Hippocampal formation (tissue), 2 donors: Measurements from ENCODE around the gene SPTY2D1.
A peak's percentile ranks its signal among the peaks of the same experiment; 100 is the strongest.
"Not testable (repeated sequence)": the region's sequence is repeated elsewhere in the genome, so short reads cannot be mapped to it uniquely, and the experiment has no call there.

Experiments
- DNase-seq, 2 donors: peaks; one replicate each; lab custom pipeline; 2025; lab: John Stamatoyannopoulos, UW

Gene SPTY2D1

GRCh38 chr11:18634140-18635032 is at the start of gene SPTY2D1:
Gene SPTY2D1, minus strand, starts transcription at chr11:18634342. Its CDS starts 85 bp downstream, at chr11:18634257.
- DNase-seq = peak; percentile 97 to 98

GRCh38 chr11:18682466-18682865 is 48.3 kb upstream of the SPTY2D1 start:
- no peak for DNase-seq

- DNase-seq = not testable (repeated sequence)
These were observed 47.8 kb upstream of the SPTY2D1 start for GRCh38 chr11:18681949-18682348.

- no peak for DNase-seq
These were observed 43.4 kb upstream of the SPTY2D1 start for GRCh38 chr11:18677560-18677959.

- no peak for DNase-seq
These were observed 42.7 kb upstream of the SPTY2D1 start for GRCh38 chr11:18676803-18677202.

- not testable (repeated sequence) for DNase-seq
These were observed 38.1 kb upstream of the SPTY2D1 start for GRCh38 chr11:18672209-18672608.

- DNase-seq = no peak
These were observed 37.1 kb upstream of the SPTY2D1 start for GRCh38 chr11:18671246-18671645.

GRCh38 chr11:18669711-18670110 is 35.6 kb upstream of the SPTY2D1 start:
- no peak for DNase-seq

GRCh38 chr11:18669219-18669596 is 35.1 kb upstream of the SPTY2D1 start:
- no peak for DNase-seq

GRCh38 chr11:18668131-18668530 is 34.0 kb upstream of the SPTY2D1 start:
- no peak for DNase-seq

GRCh38 chr11:18665353-18665872 is 31.3 kb upstream of the SPTY2D1 start:
- DNase-seq = not testable (repeated sequence)

GRCh38 chr11:18657673-18658072 is 23.5 kb upstream of the SPTY2D1 start:
- no peak for DNase-seq

GRCh38 chr11:18650859-18651557 is 16.9 kb upstream of the SPTY2D1 start:
- DNase-seq = no peak

- no peak for DNase-seq
These were observed 16.2 kb upstream of the SPTY2D1 start for GRCh38 chr11:18650353-18650752.

- not testable (repeated sequence) for DNase-seq
These were observed 8.9 kb upstream of the SPTY2D1 start for GRCh38 chr11:18643034-18643433.

- DNase-seq = no peak
These were observed 7.5 kb upstream of the SPTY2D1 start for GRCh38 chr11:18641677-18642076.

GRCh38 chr11:18633256-18634139 is 644 bp downstream of the SPTY2D1 start:
- DNase-seq = no peak

GRCh38 chr11:18632841-18633240 is 1.3 kb downstream of the SPTY2D1 start:
- DNase-seq = no peak

GRCh38 chr11:18624161-18624560 is 10.0 kb downstream of the SPTY2D1 start:
- DNase-seq = no peak

GRCh38 chr11:18623707-18624106 is 10.4 kb downstream of the SPTY2D1 start:
- no peak for DNase-seq

GRCh38 chr11:18618342-18619025 is 15.7 kb downstream of the SPTY2D1 start:
- DNase-seq = no peak
